ENCODE data around the gene HHEX.

DNA sequence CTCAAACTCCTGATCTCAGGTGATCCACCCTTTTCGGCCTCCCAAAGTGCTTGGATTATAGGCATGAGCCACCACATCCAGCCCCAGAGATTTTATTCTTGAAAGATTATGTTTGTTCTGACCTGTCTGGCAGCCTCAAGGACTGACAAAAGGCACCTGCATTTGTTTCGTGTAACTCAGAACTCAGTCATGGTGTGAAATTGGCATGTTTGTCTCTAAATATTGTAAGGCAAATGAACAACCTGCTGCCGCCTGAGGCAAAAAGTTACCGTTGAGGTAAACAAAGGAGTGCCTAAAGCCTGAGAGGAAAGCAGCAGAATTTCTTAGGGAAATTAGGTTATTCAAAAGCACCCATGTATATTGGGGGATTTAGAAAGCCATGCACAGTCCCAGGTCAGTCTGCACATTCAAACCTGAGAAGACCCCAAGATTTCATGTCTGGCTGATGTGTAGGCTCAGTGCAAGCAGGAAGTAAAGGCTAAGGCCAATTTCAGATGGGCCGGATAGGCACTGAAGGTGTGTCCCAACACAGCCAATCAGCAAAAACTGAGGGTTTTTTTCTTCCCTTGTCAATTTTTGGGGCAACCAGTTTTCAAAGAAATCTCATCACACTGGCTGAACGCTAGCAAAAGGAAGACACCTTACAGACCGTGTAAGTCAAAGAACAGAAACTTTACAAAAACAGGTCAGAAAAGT is 33.3 kb upstream of the HHEX start:
- TF ChIP-seq, protein P1, sequence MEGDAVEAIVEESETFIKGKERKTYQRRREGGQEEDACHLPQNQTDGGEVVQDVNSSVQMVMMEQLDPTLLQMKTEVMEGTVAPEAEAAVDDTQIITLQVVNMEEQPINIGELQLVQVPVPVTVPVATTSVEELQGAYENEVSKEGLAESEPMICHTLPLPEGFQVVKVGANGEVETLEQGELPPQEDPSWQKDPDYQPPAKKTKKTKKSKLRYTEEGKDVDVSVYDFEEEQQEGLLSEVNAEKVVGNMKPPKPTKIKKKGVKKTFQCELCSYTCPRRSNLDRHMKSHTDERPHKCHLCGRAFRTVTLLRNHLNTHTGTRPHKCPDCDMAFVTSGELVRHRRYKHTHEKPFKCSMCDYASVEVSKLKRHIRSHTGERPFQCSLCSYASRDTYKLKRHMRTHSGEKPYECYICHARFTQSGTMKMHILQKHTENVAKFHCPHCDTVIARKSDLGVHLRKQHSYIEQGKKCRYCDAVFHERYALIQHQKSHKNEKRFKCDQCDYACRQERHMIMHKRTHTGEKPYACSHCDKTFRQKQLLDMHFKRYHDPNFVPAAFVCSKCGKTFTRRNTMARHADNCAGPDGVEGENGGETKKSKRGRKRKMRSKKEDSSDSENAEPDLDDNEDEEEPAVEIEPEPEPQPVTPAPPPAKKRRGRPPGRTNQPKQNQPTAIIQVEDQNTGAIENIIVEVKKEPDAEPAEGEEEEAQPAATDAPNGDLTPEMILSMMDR (conservative IDR thresholded peaks at IDR 0.05; ENCODE audit: low read length): no peak
- TF ChIP-seq EZH2phosphoT487 (IDR thresholded peaks at IDR 0.05; ENCODE audit: borderline replicate concordance): no peak

Measured in Loucy (cell line).